ENCODE results near the gene TMPRSS2.

DNA sequence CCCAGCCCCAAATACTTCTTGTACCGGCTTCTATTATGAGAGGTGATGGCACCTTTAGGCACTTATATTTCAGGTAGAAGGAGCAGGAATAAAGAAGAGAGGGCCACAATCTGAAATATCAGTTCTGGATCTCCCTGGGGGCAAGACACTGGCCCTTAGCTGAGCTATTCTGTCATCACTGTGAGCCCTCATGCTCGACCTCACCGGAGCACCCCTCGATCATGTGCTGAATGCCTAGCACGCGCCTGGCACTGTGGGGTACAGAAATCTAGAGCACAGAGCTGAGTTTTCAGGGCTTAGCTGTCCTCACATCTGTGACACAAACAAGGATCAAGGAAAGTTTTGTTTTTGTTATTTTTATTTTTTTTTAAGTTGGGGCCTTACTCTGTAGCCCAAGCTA is 89.6 kb downstream of the TMPRSS2 start:
- TF ChIP-seq, protein P1, sequence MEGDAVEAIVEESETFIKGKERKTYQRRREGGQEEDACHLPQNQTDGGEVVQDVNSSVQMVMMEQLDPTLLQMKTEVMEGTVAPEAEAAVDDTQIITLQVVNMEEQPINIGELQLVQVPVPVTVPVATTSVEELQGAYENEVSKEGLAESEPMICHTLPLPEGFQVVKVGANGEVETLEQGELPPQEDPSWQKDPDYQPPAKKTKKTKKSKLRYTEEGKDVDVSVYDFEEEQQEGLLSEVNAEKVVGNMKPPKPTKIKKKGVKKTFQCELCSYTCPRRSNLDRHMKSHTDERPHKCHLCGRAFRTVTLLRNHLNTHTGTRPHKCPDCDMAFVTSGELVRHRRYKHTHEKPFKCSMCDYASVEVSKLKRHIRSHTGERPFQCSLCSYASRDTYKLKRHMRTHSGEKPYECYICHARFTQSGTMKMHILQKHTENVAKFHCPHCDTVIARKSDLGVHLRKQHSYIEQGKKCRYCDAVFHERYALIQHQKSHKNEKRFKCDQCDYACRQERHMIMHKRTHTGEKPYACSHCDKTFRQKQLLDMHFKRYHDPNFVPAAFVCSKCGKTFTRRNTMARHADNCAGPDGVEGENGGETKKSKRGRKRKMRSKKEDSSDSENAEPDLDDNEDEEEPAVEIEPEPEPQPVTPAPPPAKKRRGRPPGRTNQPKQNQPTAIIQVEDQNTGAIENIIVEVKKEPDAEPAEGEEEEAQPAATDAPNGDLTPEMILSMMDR (IDR thresholded peaks at IDR 0.05 in 2 of 3, conservative IDR thresholded peaks at IDR 0.05 in 1 of 3; ENCODE audit: insufficient read depth in 2 of 3, low read depth in 1 of 3, low read length in 3 of 3) = no peak
- no peak for TF ChIP-seq SMARCA5 (IDR thresholded peaks at IDR 0.05)
- TF ChIP-seq, protein P2, sequence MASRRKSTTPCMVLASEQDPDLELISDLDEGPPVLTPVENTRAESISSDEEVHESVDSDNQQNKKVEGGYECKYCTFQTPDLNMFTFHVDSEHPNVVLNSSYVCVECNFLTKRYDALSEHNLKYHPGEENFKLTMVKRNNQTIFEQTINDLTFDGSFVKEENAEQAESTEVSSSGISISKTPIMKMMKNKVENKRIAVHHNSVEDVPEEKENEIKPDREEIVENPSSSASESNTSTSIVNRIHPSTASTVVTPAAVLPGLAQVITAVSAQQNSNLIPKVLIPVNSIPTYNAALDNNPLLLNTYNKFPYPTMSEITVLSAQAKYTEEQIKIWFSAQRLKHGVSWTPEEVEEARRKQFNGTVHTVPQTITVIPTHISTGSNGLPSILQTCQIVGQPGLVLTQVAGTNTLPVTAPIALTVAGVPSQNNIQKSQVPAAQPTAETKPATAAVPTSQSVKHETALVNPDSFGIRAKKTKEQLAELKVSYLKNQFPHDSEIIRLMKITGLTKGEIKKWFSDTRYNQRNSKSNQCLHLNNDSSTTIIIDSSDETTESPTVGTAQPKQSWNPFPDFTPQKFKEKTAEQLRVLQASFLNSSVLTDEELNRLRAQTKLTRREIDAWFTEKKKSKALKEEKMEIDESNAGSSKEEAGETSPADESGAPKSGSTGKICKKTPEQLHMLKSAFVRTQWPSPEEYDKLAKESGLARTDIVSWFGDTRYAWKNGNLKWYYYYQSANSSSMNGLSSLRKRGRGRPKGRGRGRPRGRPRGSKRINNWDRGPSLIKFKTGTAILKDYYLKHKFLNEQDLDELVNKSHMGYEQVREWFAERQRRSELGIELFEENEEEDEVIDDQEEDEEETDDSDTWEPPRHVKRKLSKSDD (conservative IDR thresholded peaks at IDR 0.05; ENCODE audit: low read length) = no peak
